HL-60/S4 (cell line): ENCODE data around the gene RPS3A.
"Not testable (repeated sequence)": the region's sequence is repeated elsewhere in the genome, so short reads cannot be mapped to it uniquely, and the experiment has no call there.

Experiments used
- in situ Hi-C: fragments of 300-500 bp; cut with MboI; formaldehyde crosslinking; loops from 2 replicates; pipeline ENCODE4 v1.14.3; 2022; ENCODE audit warnings: low sequenced_read_pairs

Gene RPS3A

DNA sequence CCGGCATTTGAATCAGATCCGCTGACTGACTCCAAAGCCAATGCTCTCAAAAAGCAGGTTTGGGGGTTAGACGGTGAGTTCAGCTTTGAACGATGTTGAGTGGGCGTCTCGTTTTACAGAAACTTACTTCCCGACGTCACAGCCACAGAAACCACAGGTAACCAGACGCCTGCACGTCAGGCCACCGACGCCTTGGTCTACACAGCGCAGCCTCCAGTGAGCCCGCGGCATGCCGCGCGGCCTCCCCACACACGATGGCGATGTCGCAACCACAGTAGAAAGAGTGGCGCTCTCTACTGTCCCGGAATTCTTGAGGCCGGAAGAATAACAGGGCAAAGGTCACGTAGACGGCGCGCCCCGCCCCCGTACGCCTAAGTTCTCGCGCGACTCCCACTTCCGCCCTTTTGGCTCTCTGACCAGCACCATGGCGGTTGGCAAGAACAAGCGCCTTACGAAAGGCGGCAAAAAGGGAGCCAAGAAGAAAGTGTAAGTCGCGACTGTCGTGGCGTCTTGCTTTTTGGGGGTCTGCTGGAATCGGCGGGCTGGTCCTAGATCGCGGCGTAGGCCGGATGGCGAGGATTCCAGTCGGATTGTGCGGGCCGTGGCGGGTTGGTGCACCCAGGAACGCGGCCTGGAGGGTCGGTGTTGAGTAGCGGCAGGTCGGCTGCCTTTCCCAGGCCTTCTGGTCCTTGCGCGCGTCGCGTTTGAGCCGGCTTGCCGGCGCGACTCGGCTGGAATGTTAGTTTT lies at the start of gene RPS3A:
RPS3A (plus strand) TSS at position 400 of the 747 bp plus-strand sequence; CDS start at position 425, 25 bp downstream.
- in situ Hi-C loops, result no loop called here

DNA sequence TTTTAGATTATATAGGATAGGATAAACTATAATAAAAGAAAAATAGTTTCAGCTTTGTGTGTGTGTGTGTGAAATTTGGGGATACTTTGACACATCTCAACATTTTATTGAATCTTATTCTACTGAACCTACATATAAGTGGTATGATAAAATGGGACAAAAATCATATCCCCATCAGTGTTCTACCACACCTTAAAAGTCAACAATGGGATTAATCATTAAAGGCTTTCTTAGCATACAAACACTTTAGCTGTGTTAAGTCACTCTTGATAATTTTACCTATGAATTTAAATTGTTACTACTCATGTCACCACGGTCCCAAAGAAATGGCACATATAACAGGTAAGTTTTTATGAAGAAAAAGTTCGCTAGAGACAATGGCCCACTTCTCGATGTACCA lies 46.6 kb upstream of the RPS3A start:
- in situ Hi-C loops, result no loop called here

GRCh38 chr4:151055539-151055938 lies 43.9 kb upstream of the RPS3A start:
- in situ Hi-C loops, result no loop called here

- in situ Hi-C loops, result not testable (repeated sequence)
These were observed 36.3 kb upstream of the RPS3A start for GRCh38 chr4:151063143-151063542.

GRCh38 chr4:151067316-151067970 lies 32.0 kb upstream of the RPS3A start:
- in situ Hi-C loops, result no loop called here

- in situ Hi-C loops, result no loop called here
These were observed 25.0 kb upstream of the RPS3A start for GRCh38 chr4:151074416-151074916.

- in situ Hi-C loops, result not testable (repeated sequence)
These were observed 21.4 kb upstream of the RPS3A start for GRCh38 chr4:151077978-151078377.

DNA sequence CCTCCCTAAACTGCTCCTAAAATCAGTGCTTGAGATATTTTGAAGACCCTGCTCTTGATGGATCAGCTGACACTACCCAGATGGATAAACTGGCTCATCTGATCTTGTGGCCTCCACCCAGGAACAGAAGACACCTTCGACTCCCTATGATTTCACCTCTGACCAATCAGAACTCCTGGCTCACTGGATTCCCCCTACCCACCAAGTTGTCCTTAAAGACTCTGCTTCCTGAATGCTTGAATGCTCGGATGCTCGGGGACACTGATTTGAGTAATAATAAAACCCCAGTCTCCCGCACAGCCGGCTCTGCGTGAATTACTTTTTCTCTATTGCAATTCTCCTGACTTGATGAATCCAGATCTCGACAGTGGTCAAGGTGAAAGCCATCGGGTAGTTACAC lies 12.0 kb upstream of the RPS3A start:
- in situ Hi-C loops, result no loop called here

DNA sequence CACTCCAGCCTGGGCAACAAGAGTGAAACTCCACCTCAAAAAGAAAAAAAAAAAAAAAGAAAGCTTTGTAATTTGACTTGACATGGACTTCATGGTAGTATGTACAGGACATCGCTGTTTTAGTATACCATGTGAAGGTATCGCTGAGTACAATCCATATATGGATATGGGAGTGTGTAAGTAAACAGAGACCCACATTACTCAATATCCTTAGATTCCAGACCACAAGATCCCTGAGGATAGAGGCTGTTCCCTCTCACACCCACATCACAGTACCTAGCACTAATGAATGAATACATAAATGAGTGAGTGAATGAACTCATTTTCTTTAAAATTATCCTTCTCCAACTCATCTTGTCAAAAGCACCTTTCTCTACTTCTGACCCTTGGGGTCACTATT lies 8.4 kb upstream of the RPS3A start:
- in situ Hi-C loops, result no loop called here

GRCh38 chr4:151092488-151092887 lies 6.9 kb upstream of the RPS3A start:
- in situ Hi-C loops, result no loop called here

DNA sequence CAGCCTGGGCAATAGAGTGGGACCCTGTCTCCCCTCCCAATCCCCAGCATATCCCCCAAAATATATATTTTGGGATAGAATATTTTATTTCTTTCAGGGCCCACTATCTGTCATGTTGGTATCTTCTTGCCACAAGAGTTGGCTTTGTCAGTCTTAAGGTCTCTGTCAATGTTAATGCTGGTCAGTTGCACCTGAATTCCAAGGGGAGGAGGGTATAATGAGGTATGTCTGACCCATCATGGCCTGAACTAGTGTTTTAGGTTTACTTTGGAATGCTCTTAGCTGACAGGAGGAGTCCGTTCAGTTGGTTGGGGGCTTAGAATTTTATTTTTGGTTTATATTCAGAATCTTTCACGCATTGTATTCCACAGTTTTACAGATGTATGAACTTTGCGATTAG lies 6.2 kb upstream of the RPS3A start:
- in situ Hi-C loops, result no loop called here

- in situ Hi-C loops, result no loop called here
These were observed 5.1 kb upstream of the RPS3A start for GRCh38 chr4:151094290-151094751.

GRCh38 chr4:151095142-151095541 lies 4.3 kb upstream of the RPS3A start:
- in situ Hi-C loops, result no loop called here

GRCh38 chr4:151097759-151098158 lies 1.7 kb upstream of the RPS3A start:
- in situ Hi-C loops, result no loop called here

- in situ Hi-C loops, result no loop called here
These were observed 524 bp upstream of the RPS3A start for GRCh38 chr4:151098979-151099228.

GRCh38 chr4:151099976-151100417 lies 569 bp downstream of the RPS3A start:
- in situ Hi-C loops, result no loop called here

DNA sequence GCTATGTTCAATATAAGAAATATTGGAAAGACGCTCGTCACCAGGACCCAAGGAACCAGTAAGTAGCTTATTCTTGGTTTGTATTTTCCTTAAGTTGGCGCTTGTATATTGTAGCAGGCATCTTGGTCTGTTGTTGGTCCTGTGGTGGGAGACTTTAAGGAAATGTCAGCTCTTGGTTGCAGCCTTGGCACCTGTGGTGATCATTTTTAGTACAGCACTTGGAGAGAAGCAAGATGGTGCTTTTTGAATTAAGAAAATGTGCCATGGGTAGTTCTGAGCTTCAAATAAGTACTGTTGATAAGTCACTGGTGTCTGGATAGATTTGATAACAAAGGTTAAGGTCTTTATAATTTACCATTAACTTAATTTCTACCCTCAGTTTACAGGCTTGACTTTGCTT lies 1.1 kb downstream of the RPS3A start:
- in situ Hi-C loops, result no loop called here

DNA sequence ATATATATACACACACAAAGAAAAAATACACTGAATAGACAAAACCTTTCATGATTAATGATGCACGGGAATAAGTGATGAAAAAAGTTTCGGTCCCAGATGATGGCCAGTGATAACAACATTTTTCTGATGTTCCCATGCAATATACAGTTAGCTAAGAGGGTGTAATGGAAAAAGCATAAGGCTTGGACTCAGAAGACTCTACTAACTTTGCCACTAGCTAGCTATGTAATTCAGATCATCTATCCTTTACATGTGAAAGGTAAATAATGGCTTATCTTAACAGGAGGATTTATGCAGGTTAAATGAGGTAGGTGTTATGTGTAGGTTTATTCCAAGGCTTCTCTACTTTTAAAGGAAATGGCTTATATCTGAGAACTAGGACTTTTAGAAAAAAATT lies 4.3 kb downstream of the RPS3A start:
- in situ Hi-C loops, result no loop called here

DNA sequence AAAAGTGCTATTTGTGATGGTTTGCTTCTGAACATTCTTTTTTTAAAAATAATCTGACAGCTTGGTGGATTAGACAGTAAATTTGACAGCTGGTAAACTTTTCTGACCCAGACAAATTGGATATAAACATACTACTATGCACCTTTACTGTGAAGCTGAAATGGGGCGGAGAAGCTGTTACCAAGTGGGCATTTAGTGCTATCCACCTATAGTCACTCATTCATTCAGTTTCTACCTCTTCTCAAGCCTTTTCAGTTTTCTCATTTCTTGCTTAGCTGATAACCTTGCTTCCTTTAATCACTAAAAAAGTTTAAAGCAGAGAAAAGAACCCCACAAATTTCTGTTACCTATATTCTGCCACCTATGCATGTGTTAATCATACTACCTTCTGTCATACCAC lies 5.2 kb downstream of the RPS3A start:
- in situ Hi-C loops, result no loop called here

- in situ Hi-C loops, result no loop called here
These were observed 6.1 kb downstream of the RPS3A start for GRCh38 chr4:151105454-151106032.

GRCh38 chr4:151107063-151107462 lies 7.6 kb downstream of the RPS3A start:
- in situ Hi-C loops, result no loop called here

DNA sequence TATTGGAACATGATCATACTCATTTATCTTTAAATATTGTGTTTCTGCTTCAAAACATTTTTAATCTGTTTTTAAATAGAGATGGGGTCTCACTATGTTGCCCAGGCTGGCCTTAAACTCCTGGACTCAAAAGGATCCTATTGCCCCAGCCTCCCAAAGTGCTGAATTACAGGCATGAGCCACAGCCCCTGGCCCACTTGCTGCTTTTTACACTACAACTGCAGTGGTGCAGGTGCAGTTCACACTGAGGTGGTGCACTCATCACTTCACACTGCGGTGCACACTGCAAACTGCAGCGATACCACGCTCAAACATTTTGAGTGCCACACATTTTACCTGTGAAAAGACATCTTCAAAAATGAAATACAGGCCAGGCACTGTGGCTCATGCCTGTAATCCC lies 10.8 kb downstream of the RPS3A start:
- in situ Hi-C loops, result no loop called here
